ENCODE results near the gene FBXL7.

FBXL7 gene

GRCh38 chr5:15786326-15786725 lies 286.3 kb downstream of the FBXL7 start:
- DNase-seq = no peak

- DNase-seq = no peak
These were observed 286.9 kb downstream of the FBXL7 start for GRCh38 chr5:15786884-15787283.

GRCh38 chr5:15787681-15788080 lies 287.7 kb downstream of the FBXL7 start:
- DNase-seq = no peak

GRCh38 chr5:15789642-15790041 lies 289.7 kb downstream of the FBXL7 start:
- DNase-seq = no peak

- no peak for DNase-seq
These were observed 290.6 kb downstream of the FBXL7 start for GRCh38 chr5:15790446-15791018.

- DNase-seq = no peak
These were observed 291.3 kb downstream of the FBXL7 start for GRCh38 chr5:15791274-15791673.

GRCh38 chr5:15791859-15792258 lies 291.9 kb downstream of the FBXL7 start:
- DNase-seq = no peak

GRCh38 chr5:15794052-15794985 lies 294.3 kb downstream of the FBXL7 start:
- no peak for DNase-seq

GRCh38 chr5:15796096-15796495 lies 296.1 kb downstream of the FBXL7 start:
- DNase-seq = no peak

GRCh38 chr5:15796557-15796956 lies 296.6 kb downstream of the FBXL7 start:
- DNase-seq = no peak

- no peak for DNase-seq
These were observed 297.1 kb downstream of the FBXL7 start for GRCh38 chr5:15797116-15797515.

- no peak for DNase-seq
These were observed 298.0 kb downstream of the FBXL7 start for GRCh38 chr5:15798006-15798405.

GRCh38 chr5:15799014-15799413 lies 299.0 kb downstream of the FBXL7 start:
- DNase-seq = no peak

GRCh38 chr5:15799612-15800011 lies 299.6 kb downstream of the FBXL7 start:
- DNase-seq = no peak

- no peak for DNase-seq
These were observed 303.3 kb downstream of the FBXL7 start for GRCh38 chr5:15803280-15803679.

GRCh38 chr5:15806613-15807012 lies 306.6 kb downstream of the FBXL7 start:
- no peak for DNase-seq

GRCh38 chr5:15807248-15807647 lies 307.3 kb downstream of the FBXL7 start:
- no peak for DNase-seq

- no peak for DNase-seq
These were observed 307.9 kb downstream of the FBXL7 start for GRCh38 chr5:15807871-15808270.

GRCh38 chr5:15808577-15808976 lies 308.6 kb downstream of the FBXL7 start:
- no peak for DNase-seq

- no peak for DNase-seq
These were observed 319.6 kb downstream of the FBXL7 start for GRCh38 chr5:15819617-15820016.

- no peak for DNase-seq
These were observed 321.5 kb downstream of the FBXL7 start for GRCh38 chr5:15821506-15821905.

GRCh38 chr5:15823398-15823797 lies 323.4 kb downstream of the FBXL7 start:
- no peak for DNase-seq

GRCh38 chr5:15827741-15828140 lies 327.8 kb downstream of the FBXL7 start:
- no peak for DNase-seq

- no peak for DNase-seq
These were observed 331.4 kb downstream of the FBXL7 start for GRCh38 chr5:15831408-15831807.

- no peak for DNase-seq
These were observed 333.4 kb downstream of the FBXL7 start for GRCh38 chr5:15833365-15833764.

Data from stimulated activated CD8-positive, alpha-beta memory T cell treated with anti-CD3 and anti-CD28 coated beads, Interleukin-4, amount 100 ng/mL, for 48 hours (primary cell).